ENCODE data around the gene TENM4. TPM values are rescaled to one million over a fixed set of nuclear protein-coding genes. Genes with fewer than 3 reads are reported as not detected.

The TENM4 gene
- total and polyA plus RNA-seq, 10 of the 15 experiments (the other 5 are each of a cell fraction or from before 2014, with no cell fraction given) = 0.03 to 0.12 (median 0.06) TPM; not detected in 7

DNA sequence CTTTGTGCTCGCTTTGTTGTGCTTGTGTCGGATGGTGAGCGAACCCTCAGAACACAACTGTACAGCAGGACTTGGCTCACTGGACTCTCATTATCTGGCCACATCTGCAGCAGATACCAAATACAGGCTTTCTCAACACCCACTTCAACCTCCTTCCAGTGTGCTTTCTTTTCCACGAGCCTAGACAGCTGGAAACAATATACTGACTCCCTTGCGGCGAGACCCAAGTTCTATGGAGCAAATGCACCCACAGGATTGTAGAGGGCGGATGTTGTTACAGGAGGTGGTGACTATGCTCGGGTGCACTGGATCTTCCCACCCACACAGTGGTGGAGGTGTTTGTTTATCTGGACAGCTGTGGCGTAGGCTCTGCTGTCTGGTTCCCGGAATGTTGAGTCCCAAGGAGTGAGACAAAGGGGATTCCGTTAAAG is 204.3 kb downstream of the TENM4 start:
- no peaks in the 10 kb centered on the region for H3K9me3 ChIP-seq (replicated peaks; ENCODE audit: control insufficient read depth, insufficient read depth, low read length)
- ATAC-seq (no peak), DNase-seq (ENCODE audit: low read depth, low spot score) (no peak), FAIRE-seq (no peak)
- H2AFZ ChIP-seq (ENCODE audit: control insufficient read depth, low read depth, low read length) = no peak overlapping the region
- BruUV-seq (replicated peaks) = no TSS peak
- H3K4me1 ChIP-seq (ENCODE audit: control insufficient read depth, insufficient read depth, low read length) = no peaks in the 10 kb centered on the region
- no peak overlapping the region for H3K27ac ChIP-seq (ENCODE audit: control insufficient read depth, insufficient read depth)
- intact Hi-C loops (cut with micrococcal nuclease; ENCODE audit: unreplicated experiment) (no loop called here), in situ Hi-C loops (cut with MboI) (no loop called here)
- 50% methylated on average over 11 of the region's 11 CpGs for WGBS (ENCODE audit: insufficient coverage, insufficient replicate concordance, low lambda C conversion rate, missing lambda C conversion rate)
- no peak overlapping the region for H3K4me2 ChIP-seq (ENCODE audit: control insufficient read depth, insufficient read depth)
- H3K79me2 ChIP-seq (ENCODE audit: control insufficient read depth, insufficient read depth, low read length) = no peaks in the 10 kb centered on the region
- no peak overlapping the region for H3K4me3 ChIP-seq
- ChIA-PET RAD21 (ENCODE audit: unreplicated experiment) (no interaction called here), CTCF (no interaction called here), POLR2A (no interaction called here), SMC1A (ENCODE audit: uncharacterized antibody, unreplicated experiment) (no interaction called here)
- no peak overlapping the region for H3K9ac ChIP-seq (ENCODE audit: control insufficient read depth, insufficient read depth, low read length)
- no peaks in the 10 kb centered on the region for H4K20me1 ChIP-seq (ENCODE audit: control insufficient read depth, insufficient read depth)
- H3K36me3 ChIP-seq (ENCODE audit: control insufficient read depth in 2 of 2, insufficient read depth in 2 of 2, low read length in 1 of 2) = no peaks in the 10 kb centered on the region
- no peaks in the 10 kb centered on the region; a peak in 1 of 4 replicates for H3K27me3 ChIP-seq (replicated peaks in 1 of 2; ENCODE audit: control insufficient read depth in 2 of 2, insufficient read depth in 2 of 2, low read length in 1 of 2)
- no peak for TF ChIP-seq E2F8 (IDR thresholded peaks at IDR 0.05; ENCODE audit: low read depth, partially characterized antibody)
- TF ChIP-seq IRF3 (IDR thresholded peaks at IDR 0.05) = no peak
- TF ChIP-seq SUZ12 (IDR thresholded peaks at IDR 0.05; ENCODE audit: unreplicated experiment) = no peak
- no peak for TF ChIP-seq LARP7 (IDR thresholded peaks at IDR 0.05)
